RWPE1 (cell line): ENCODE results near the gene WNT2B.
"Not testable (repeated sequence)": the region's sequence is repeated elsewhere in the genome, so short reads cannot be mapped to it uniquely, and the experiment has no call there.

Source experiments
- CTCF ChIA-PET: fragments of 350-600 bp; sonication (Branson Sonifier 250); formaldehyde crosslinking; extraction: SDS; loops from one replicate; lab custom pipeline; 2021; lab: Yijun Ruan, JAX
- POLR2A ChIA-PET: fragments of 400-600 bp; formaldehyde crosslinking; extraction: SDS; loops from one replicate; lab custom pipeline; 2020; ENCODE audit warnings: antibody characterized with exemption; ENCODE audit not compliant: low non-redundant PET; lab: Yijun Ruan, JAX
- DNase-seq: peaks from one replicate; pipeline ENCODE4 v3.0.0; 2012; ENCODE audit warnings: low spot score
- H3K27ac ChIP-seq: fragments of 450-650 bp; 2 replicates; pipeline ENCODE4 v1.5.1; 2017
- CTCF ChIP-seq: fragments of 450-650 bp; conservative IDR thresholded peaks from 2 replicates; pipeline ENCODE4 v1.5.1; 2017; ENCODE audit warnings: low read depth, mild to moderate bottlenecking

Gene WNT2B

GRCh38 chr1:112466078-112466660 lies 42.6 kb upstream of the WNT2B start:
- peak; percentile 82 for DNase-seq
- ChIA-PET POLR2A (interaction anchor here (0.8 kb wide), 1 partner anchor 151 kb away, joined by 4 read pairs; no protein-coding TSS in a partner anchor), CTCF (interaction anchor here (0.5 to 3.4 kb wide), 13 partner anchors 9 to 215 kb away, joined by 3 to 27 read pairs (median 4); no protein-coding TSS in a partner anchor)
- peak; percentile 85 for TF ChIP-seq CTCF
- H3K27ac ChIP-seq: peak overlapping the region; percentile 30

GRCh38 chr1:112470324-112470723 lies 38.4 kb upstream of the WNT2B start:
- CTCF ChIA-PET: interaction anchor here (1.1 kb wide), 1 partner anchor 25 kb away, joined by 3 read pairs; no protein-coding TSS in a partner anchor
- POLR2A ChIA-PET, H3K27ac ChIP-seq, DNase-seq: not testable (repeated sequence)

DNA sequence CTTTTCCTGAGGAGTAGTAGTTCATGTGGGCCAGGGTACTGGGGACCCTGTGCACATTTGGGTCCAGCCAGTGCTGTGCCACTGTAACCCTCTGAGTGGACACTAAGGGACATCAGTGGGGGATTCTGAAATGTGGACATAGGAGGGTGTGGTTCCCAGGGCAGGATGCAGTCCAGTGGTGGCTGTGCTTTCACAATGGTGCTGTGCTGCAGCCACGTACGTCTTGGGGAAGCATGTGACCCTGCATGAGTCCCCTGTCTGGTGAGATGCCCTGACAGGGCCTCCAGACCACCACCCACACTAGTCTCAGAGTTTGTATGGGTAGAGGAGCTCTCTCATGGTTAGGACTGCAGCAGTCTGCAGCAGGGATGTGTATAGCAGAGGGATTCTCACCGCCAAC lies 37.8 kb upstream of the WNT2B start:
- ChIA-PET CTCF (no interaction called here), POLR2A (no interaction called here)
- no peak for DNase-seq
- no peak for TF ChIP-seq CTCF
- H3K27ac ChIP-seq: no peak overlapping the region

- H3K27ac ChIP-seq: no peak overlapping the region
- DNase-seq: no peak
- CTCF ChIA-PET: interaction anchor here (0.9 kb wide), 1 partner anchor 113 kb away, joined by 3 read pairs; no protein-coding TSS in a partner anchor
- no peak for TF ChIP-seq CTCF
- POLR2A ChIA-PET: no interaction called here
Observed at GRCh38 chr1:112472142-112472541, 36.6 kb upstream of the WNT2B start.

DNA sequence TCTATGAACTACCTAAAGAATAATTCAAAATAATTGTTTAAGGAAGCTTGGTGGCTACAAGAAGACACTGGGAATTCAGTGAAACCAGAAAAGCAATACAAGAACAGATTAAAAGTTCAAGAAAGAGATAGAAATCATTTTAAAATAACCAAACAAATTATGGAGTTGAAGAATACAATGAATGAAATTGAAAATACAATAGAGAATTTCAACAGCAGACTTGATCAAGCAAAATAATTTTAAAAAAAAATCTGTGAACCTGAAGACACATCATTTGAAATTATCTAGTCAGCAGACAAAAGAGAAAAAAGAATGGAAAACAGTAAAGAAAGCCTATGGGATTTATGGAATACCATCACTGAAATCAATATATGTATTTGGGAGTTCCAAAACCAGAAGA lies 31.2 kb upstream of the WNT2B start:
- no peak for TF ChIP-seq CTCF
- DNase-seq: no peak
- no peak overlapping the region for H3K27ac ChIP-seq
- ChIA-PET CTCF (no interaction called here), POLR2A (interaction anchor here (0.6 kb wide), 1 partner anchor 89 kb away, joined by 3 read pairs; no protein-coding TSS in a partner anchor)

GRCh38 chr1:112478314-112478713 lies 30.5 kb upstream of the WNT2B start:
- no peak overlapping the region for H3K27ac ChIP-seq
- CTCF ChIA-PET: no interaction called here
- POLR2A ChIA-PET: no interaction called here
- no peak for TF ChIP-seq CTCF
- no peak for DNase-seq

DNA sequence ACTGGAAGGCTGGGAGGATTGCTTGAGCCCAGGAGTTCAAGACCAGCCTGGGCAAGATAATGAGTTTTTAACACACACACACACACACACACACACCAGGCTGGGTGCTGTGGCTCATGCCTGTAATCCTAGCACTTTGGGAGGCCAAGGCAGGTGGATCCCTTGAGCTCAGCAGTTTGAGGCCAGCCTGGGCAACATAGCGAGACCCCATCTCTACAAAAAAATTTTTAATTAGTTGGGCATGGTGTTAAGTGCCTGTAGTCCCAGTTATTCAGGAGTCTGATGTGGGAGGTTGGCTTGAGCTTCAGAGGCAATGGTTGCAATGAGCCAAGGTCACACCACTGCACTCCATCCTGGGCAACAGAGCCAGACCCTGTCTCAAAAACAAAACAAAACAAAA lies 22.7 kb upstream of the WNT2B start:
- not testable (repeated sequence) for H3K27ac ChIP-seq, DNase-seq
- ChIA-PET POLR2A (interaction anchor here (0.6 kb wide), 1 partner anchor 107 kb away, joined by 17 read pairs; no protein-coding TSS in a partner anchor), CTCF (interaction anchor here (0.6 kb wide), 1 partner anchor 1313 kb away, joined by 4 read pairs; no protein-coding TSS in a partner anchor)

DNA sequence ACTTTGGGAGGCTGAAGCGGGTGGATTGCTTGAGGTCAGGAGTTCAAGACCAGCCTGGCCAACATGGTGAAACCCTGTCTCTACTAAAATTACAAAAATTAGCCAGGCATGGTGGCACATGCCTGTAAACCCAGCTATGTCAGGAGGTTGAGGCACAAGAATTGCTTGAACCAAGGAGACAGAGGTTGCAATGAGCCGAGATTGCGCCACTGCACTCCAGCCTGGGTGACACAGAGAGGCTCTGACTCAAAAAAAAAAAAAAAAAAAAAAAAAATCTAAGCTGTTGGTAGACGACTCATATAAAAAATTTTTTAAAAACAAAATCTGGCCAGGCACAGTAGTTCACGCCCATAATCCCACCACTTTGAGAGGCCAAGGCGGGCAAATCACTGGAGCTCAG lies 21.1 kb upstream of the WNT2B start:
- H3K27ac ChIP-seq, DNase-seq: not testable (repeated sequence)
- POLR2A ChIA-PET: interaction anchor here (0.6 kb wide), 1 partner anchor 49 kb away, joined by 3 read pairs; no protein-coding TSS in a partner anchor
- CTCF ChIA-PET: interaction anchor here (1.6 kb wide), 1 partner anchor 22 kb away, joined by 4 read pairs; no protein-coding TSS in a partner anchor
